Lung (tissue), 12 donors: ENCODE measurements around the gene ACO2. TPM values are rescaled to one million over a fixed set of nuclear protein-coding genes. Genes with fewer than 3 reads are reported as not detected.

ENCODE experiments used
- ATAC-seq: fragments of 200-7000 bp; cut with Tn5 transposase; one replicate; pipeline ENCODE4 v1.9.1; 2020; ENCODE audit warnings: moderate number of reproducible peaks; ENCODE audit not compliant: insufficient read depth, low FRiP score
- DNase-seq, 3 donors: peaks; one replicate each; pipeline ENCODE4 v3.0.0-alpha.2; 2013 to 2017
- H3K27ac ChIP-seq, 2 donors: one replicate each; pipeline ENCODE4 v1.5.1; 2013; ENCODE audit warnings: mild to moderate bottlenecking in 2 of 2, moderate library complexity in 2 of 2, control low read depth in 1 of 2, inconsistent platforms in 1 of 2, low read depth in 1 of 2, low read length in 1 of 2
- H3K27me3 ChIP-seq, 3 donors: one replicate each; pipeline ENCODE4 v1.5.1; 2013; ENCODE audit warnings: low read length in 2 of 3; ENCODE audit not compliant: control insufficient read depth in 3 of 3, insufficient read depth in 3 of 3
- H3K36me3 ChIP-seq, 4 donors: one replicate each; pipeline ENCODE4 v1.5.1; 2013; ENCODE audit warnings: low read length in 4 of 4, mild to moderate bottlenecking in 1 of 4, moderate library complexity in 1 of 4; ENCODE audit not compliant: control insufficient read depth in 4 of 4, insufficient read depth in 4 of 4
- H3K4me1 ChIP-seq, 5 donors: one replicate each; pipeline ENCODE4 v1.5.1; 2013; ENCODE audit warnings: low read length in 5 of 5, mild to moderate bottlenecking in 2 of 5, moderate library complexity in 1 of 5; ENCODE audit not compliant: control insufficient read depth in 5 of 5, insufficient read depth in 5 of 5
- H3K4me3 ChIP-seq: one replicate; pipeline ENCODE4 v1.5.1; 2013; ENCODE audit warnings: mild to moderate bottlenecking, control low read depth, moderate library complexity
- H3K9ac ChIP-seq, 2 donors: one replicate each; pipeline ENCODE4 v1.5.1; 2013; ENCODE audit warnings: low read length in 2 of 2, control low read depth in 1 of 2; ENCODE audit not compliant: insufficient read depth in 1 of 2
- H3K9me3 ChIP-seq, 4 donors: one replicate each; pipeline ENCODE4 v1.5.1; 2013; ENCODE audit warnings: low read length in 3 of 4, mild to moderate bottlenecking in 1 of 4, moderate library complexity in 1 of 4; ENCODE audit not compliant: control insufficient read depth in 4 of 4, insufficient read depth in 3 of 4
- CTCF ChIP-seq: IDR thresholded peaks from 2 replicates; pipeline ENCODE4 v1.5.1; 2012; ENCODE audit warnings: mild to moderate bottlenecking; ENCODE audit errors: control extremely low read depth, extremely low read depth
- WGBS, 2 donors: extraction: QIAGEN DNeasy Blood & Tissue Kit; methylation state at CpG; one replicate each; pipeline ENCODE4 v1.1.7; 2013; 5-methylcytosine and 5-hydroxymethylcytosine counted together
- polyA plus RNA-seq, 2 donors: library from polyadenylated mRNA; stranded (reverse); fragments of 200-250 nt; gene quantifications; one replicate each; pipeline ENCODE4 v1.2.1, GENCODE V29; 2013
- total RNA-seq, 2 donors: library from RNA; depleted of rRNA in 1 of 2; stranded (reverse); fragments of >200 nt in 1 of 2; gene quantifications; one replicate each; pipeline ENCODE4 v1.2.1, GENCODE V29; 2014 to 2021
- donor health status: control.
- donor health status: control.
- donor health status: Bipolar disorder and iron deficiency.
- donor health status: healthy.
- donor health status: DM: yes; HTN: yes; CAD: no.

Gene ACO2
- total and polyA plus RNA-seq, 4 donors = 34.1 to 101 (median 62.5) TPM

- ATAC-seq = no peak
- TF ChIP-seq CTCF = no peak
- H3K27ac ChIP-seq = peak overlapping the region; percentile 98 to 100
- H3K4me3 ChIP-seq = peak overlapping the region; percentile 91
- no peaks in the 10 kb centered on the region for H3K27me3 ChIP-seq
- no peaks in the 10 kb centered on the region for H3K9me3 ChIP-seq
- peak overlapping the region; percentile 91 to 97 for H3K9ac ChIP-seq
- DNase-seq = peak in 2 of 3 donors; percentile 26 to 40
- peaks cover 0 to 11% (median 5%) of the 10 kb centered on the region in 5 donors for H3K4me1 ChIP-seq
- peaks cover 0 to 21% (median 6%) of the 10 kb centered on the region in 4 donors for H3K36me3 ChIP-seq
- 0% methylated on average over 31 to 34 of the region's 34 CpGs for WGBS, 2 donors
Measured at GRCh38 chr22:41446057-41446501, 22.8 kb upstream of the ACO2 start.

- Histone ChIP-seq H3K4me1 (peaks cover 0 to 11% (median 5%) of the 10 kb centered on the region in 5 donors), H3K27me3 (no peaks in the 10 kb centered on the region), H3K9me3 (no peaks in the 10 kb centered on the region), H3K36me3 (peaks cover 0 to 21% (median 6%) of the 10 kb centered on the region in 4 donors), H3K4me3 (peak within 1 kb of the TSS; percentile 91), H3K27ac (peak within 1 kb of the TSS; percentile 98 to 100), H3K9ac (peak within 1 kb of the TSS; percentile 93 to 97)
- DNase-seq = peak; percentile 95 to 98 (median 96)
- WGBS, 2 donors = 0% methylated on average over 78 to 85 of the region's 85 CpGs
- TF ChIP-seq CTCF = no peak
- peak; percentile 88 for ATAC-seq
Measured at GRCh38 chr22:41446639-41447434, 22.1 kb upstream of the ACO2 start, which contains the start of gene TOB2. Gene TOB2, minus strand, starts transcription at chr22:41446801. Its CDS starts 9,456 bp downstream, at chr22:41437345.

- WGBS, 2 donors = 0% methylated on average over 60 to 63 of the region's 63 CpGs
- peak overlapping the region; percentile 62 for H3K4me3 ChIP-seq
- peak overlapping the region; percentile 90 to 93 for H3K9ac ChIP-seq
- no peaks in the 10 kb centered on the region for H3K9me3 ChIP-seq
- peak; percentile 10 for ATAC-seq
- H3K27me3 ChIP-seq = no peaks in the 10 kb centered on the region
- DNase-seq = peak; percentile 82 to 85 (median 84)
- H3K36me3 ChIP-seq = peaks cover 0 to 21% (median 6%) of the 10 kb centered on the region in 4 donors
- peak overlapping the region; percentile 98 to 100 for H3K27ac ChIP-seq
- H3K4me1 ChIP-seq = peaks cover 0 to 11% (median 5%) of the 10 kb centered on the region in 5 donors
- no peak for TF ChIP-seq CTCF
Measured at GRCh38 chr22:41447435-41448188, 21.3 kb upstream of the ACO2 start.
